Measurements from ENCODE around the gene PTPRG.

The PTPRG gene

DNA sequence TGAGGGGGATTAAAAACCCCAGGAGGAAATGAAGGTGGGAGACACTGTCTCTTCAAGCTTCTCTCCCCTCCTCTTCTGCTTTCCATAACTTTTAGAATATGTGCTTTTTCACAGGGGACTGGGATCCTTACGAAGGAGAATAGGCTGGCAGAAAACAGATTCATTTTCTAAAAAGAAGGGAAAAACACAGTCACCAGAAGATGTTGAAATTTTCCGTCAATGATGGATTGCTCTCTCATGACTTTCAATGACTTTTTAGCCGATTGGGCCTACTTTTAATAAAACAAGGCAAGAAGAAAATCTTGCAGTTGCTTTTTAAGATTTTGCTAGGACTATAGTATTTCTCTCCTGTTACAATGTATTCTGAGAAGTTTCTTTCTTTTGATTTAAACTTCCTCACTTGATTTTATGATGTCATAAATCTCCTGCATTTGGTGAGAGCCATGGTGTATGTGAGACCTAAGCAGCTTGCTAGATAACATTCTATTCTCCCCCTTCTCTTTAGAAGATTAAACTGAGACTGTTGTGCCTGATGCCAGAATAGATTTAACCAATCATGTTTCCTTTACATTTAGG lies 570.7 kb downstream of the PTPRG start:
- Histone ChIP-seq H3K9me3 (ENCODE audit: control insufficient read depth, insufficient read depth, low read length) (no peaks in the 10 kb centered on the region), H3K9me2 (replicated peaks; ENCODE audit: control insufficient read depth, low read length) (no peaks in the 10 kb centered on the region), H3K27me3 (ENCODE audit: control insufficient read depth, low read length) (peaks cover 2% of the 10 kb centered on the region; the same call in 1 of the 2 replicates), H3K36me3 (ENCODE audit: control insufficient read depth, low read length) (no peaks in the 10 kb centered on the region), H3K4me2 (ENCODE audit: low read length) (no peak overlapping the region), H3K79me2 (ENCODE audit: control insufficient read depth, low read length) (no peaks in the 10 kb centered on the region), H3K4me1 (ENCODE audit: control insufficient read depth, low read length) (no peaks in the 10 kb centered on the region), H3K27ac (ENCODE audit: low read depth, low read length) (no peak overlapping the region), H3F3A (ENCODE audit: control insufficient read depth, insufficient read depth) (no peaks in the 10 kb centered on the region), H3K4me3 (ENCODE audit: low read length) (no peak overlapping the region), H4K20me1 (ENCODE audit: control insufficient read depth, insufficient read depth, low read depth, low read length) (no peaks in the 10 kb centered on the region)
- TF ChIP-seq, protein P1, sequence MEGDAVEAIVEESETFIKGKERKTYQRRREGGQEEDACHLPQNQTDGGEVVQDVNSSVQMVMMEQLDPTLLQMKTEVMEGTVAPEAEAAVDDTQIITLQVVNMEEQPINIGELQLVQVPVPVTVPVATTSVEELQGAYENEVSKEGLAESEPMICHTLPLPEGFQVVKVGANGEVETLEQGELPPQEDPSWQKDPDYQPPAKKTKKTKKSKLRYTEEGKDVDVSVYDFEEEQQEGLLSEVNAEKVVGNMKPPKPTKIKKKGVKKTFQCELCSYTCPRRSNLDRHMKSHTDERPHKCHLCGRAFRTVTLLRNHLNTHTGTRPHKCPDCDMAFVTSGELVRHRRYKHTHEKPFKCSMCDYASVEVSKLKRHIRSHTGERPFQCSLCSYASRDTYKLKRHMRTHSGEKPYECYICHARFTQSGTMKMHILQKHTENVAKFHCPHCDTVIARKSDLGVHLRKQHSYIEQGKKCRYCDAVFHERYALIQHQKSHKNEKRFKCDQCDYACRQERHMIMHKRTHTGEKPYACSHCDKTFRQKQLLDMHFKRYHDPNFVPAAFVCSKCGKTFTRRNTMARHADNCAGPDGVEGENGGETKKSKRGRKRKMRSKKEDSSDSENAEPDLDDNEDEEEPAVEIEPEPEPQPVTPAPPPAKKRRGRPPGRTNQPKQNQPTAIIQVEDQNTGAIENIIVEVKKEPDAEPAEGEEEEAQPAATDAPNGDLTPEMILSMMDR (IDR thresholded peaks at IDR 0.05; ENCODE audit: low read depth, low read length, poor library complexity, severe bottlenecking), result no peak
- TF ChIP-seq EZH2phosphoT487 (IDR thresholded peaks at IDR 0.05; ENCODE audit: borderline replicate concordance, low read length), result no peak

DNA sequence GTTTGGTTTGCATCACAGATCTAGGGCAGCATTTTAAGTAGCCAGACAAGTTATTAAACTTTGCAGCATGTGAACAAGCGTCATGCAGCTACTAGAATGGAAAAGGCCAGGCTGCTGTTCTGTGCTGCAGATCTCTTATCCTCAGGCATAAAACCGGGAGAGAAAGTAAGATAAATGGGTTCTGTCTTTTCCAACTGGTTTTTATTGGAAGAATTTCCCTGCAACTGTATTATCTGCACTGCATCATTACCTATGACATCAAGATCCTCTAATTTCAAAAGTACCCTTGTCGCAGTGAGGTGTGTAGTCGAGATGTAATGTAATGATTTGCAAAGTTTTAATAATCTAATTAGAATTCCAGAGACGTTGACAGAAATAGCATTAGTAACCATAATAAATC lies 571.6 kb downstream of the PTPRG start:
- H3K9me2 ChIP-seq (replicated peaks; ENCODE audit: control insufficient read depth, low read length), result no peaks in the 10 kb centered on the region
- no peaks in the 10 kb centered on the region for H3K9me3 ChIP-seq (ENCODE audit: control insufficient read depth, insufficient read depth, low read length)
- H3K36me3 ChIP-seq (ENCODE audit: control insufficient read depth, low read length), result no peaks in the 10 kb centered on the region
- no peak overlapping the region for H3K27ac ChIP-seq (ENCODE audit: low read depth, low read length)
- H3K4me3 ChIP-seq (ENCODE audit: low read length), result no peak overlapping the region
- H4K20me1 ChIP-seq (ENCODE audit: control insufficient read depth, insufficient read depth, low read depth, low read length), result no peaks in the 10 kb centered on the region
- no peaks in the 10 kb centered on the region for H3F3A ChIP-seq (ENCODE audit: control insufficient read depth, insufficient read depth)
- H3K4me2 ChIP-seq (ENCODE audit: low read length), result no peak overlapping the region
- no peaks in the 10 kb centered on the region for H3K4me1 ChIP-seq (ENCODE audit: control insufficient read depth, low read length)
- H3K27me3 ChIP-seq (ENCODE audit: control insufficient read depth, low read length), result peaks cover 2% of the 10 kb centered on the region; the same call in 1 of the 2 replicates
- no peak for TF ChIP-seq EZH2phosphoT487 (IDR thresholded peaks at IDR 0.05; ENCODE audit: borderline replicate concordance, low read length)
- TF ChIP-seq, protein P1 (IDR thresholded peaks at IDR 0.05; ENCODE audit: low read depth, low read length, poor library complexity, severe bottlenecking), result no peak
- H3K79me2 ChIP-seq (ENCODE audit: control insufficient read depth, low read length), result no peaks in the 10 kb centered on the region

DNA sequence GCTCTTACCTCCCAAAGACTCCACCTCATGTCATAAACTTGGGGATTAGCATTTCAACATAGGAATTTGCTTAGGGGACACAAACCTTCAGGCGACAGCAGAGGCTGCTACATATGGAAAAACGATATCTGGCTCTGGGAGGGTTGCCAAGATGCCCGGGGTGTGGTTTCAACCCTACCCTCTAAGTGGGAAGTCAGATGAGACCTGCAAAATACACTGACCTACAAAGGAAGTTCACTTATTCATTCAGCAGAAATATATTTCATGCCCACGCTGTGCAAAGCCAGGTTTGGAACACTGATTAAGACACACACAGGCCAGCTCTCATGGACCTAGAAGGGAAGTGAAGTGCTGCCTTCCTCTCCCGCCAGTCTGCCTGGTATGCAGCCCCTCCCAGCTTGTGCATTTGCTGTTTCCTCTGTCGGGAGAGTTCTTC lies 572.7 kb downstream of the PTPRG start:
- Histone ChIP-seq H3F3A (ENCODE audit: control insufficient read depth, insufficient read depth) (no peaks in the 10 kb centered on the region), H3K79me2 (ENCODE audit: control insufficient read depth, low read length) (no peaks in the 10 kb centered on the region), H3K9me3 (ENCODE audit: control insufficient read depth, insufficient read depth, low read length) (no peaks in the 10 kb centered on the region), H3K4me3 (ENCODE audit: low read length) (no peak overlapping the region), H4K20me1 (ENCODE audit: control insufficient read depth, insufficient read depth, low read depth, low read length) (no peaks in the 10 kb centered on the region), H3K9me2 (replicated peaks; ENCODE audit: control insufficient read depth, low read length) (no peaks in the 10 kb centered on the region), H3K4me2 (ENCODE audit: low read length) (no peak overlapping the region), H3K27me3 (ENCODE audit: control insufficient read depth, low read length) (peaks cover 2% of the 10 kb centered on the region; the same call in 1 of the 2 replicates), H3K4me1 (ENCODE audit: control insufficient read depth, low read length) (no peaks in the 10 kb centered on the region), H3K36me3 (ENCODE audit: control insufficient read depth, low read length) (no peaks in the 10 kb centered on the region), H3K27ac (ENCODE audit: low read depth, low read length) (no peak overlapping the region)
- no peak for TF ChIP-seq EZH2phosphoT487 (IDR thresholded peaks at IDR 0.05; ENCODE audit: borderline replicate concordance, low read length)
- TF ChIP-seq, protein P1 (IDR thresholded peaks at IDR 0.05; ENCODE audit: low read depth, low read length, poor library complexity, severe bottlenecking), result no peak

Data from DOHH2 (cell line).